ENCODE results near the gene C2orf69.

- TF ChIP-seq EZH2 (IDR thresholded peaks at IDR 0.05; ENCODE audit: borderline replicate concordance, insufficient read depth, low read depth, low read length, poor library complexity, severe bottlenecking), result no peak
- TF ChIP-seq, protein P1, sequence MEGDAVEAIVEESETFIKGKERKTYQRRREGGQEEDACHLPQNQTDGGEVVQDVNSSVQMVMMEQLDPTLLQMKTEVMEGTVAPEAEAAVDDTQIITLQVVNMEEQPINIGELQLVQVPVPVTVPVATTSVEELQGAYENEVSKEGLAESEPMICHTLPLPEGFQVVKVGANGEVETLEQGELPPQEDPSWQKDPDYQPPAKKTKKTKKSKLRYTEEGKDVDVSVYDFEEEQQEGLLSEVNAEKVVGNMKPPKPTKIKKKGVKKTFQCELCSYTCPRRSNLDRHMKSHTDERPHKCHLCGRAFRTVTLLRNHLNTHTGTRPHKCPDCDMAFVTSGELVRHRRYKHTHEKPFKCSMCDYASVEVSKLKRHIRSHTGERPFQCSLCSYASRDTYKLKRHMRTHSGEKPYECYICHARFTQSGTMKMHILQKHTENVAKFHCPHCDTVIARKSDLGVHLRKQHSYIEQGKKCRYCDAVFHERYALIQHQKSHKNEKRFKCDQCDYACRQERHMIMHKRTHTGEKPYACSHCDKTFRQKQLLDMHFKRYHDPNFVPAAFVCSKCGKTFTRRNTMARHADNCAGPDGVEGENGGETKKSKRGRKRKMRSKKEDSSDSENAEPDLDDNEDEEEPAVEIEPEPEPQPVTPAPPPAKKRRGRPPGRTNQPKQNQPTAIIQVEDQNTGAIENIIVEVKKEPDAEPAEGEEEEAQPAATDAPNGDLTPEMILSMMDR (IDR thresholded peaks at IDR 0.05), result no peak
Measured at GRCh38 chr2:199929262-199929661, 18.2 kb downstream of the C2orf69 start.

All from B cell (primary cell).